ENCODE data around the gene PCYT2. TPM values are rescaled to one million over a fixed set of nuclear protein-coding genes. Genes with fewer than 3 reads are reported as not detected.

Gene PCYT2
- total and polyA plus RNA-seq, 9 of the 15 experiments (the other 6 are each of a cell fraction or from before 2014, with no cell fraction given): 0.92 to 134 (median 82.5) TPM

DNA sequence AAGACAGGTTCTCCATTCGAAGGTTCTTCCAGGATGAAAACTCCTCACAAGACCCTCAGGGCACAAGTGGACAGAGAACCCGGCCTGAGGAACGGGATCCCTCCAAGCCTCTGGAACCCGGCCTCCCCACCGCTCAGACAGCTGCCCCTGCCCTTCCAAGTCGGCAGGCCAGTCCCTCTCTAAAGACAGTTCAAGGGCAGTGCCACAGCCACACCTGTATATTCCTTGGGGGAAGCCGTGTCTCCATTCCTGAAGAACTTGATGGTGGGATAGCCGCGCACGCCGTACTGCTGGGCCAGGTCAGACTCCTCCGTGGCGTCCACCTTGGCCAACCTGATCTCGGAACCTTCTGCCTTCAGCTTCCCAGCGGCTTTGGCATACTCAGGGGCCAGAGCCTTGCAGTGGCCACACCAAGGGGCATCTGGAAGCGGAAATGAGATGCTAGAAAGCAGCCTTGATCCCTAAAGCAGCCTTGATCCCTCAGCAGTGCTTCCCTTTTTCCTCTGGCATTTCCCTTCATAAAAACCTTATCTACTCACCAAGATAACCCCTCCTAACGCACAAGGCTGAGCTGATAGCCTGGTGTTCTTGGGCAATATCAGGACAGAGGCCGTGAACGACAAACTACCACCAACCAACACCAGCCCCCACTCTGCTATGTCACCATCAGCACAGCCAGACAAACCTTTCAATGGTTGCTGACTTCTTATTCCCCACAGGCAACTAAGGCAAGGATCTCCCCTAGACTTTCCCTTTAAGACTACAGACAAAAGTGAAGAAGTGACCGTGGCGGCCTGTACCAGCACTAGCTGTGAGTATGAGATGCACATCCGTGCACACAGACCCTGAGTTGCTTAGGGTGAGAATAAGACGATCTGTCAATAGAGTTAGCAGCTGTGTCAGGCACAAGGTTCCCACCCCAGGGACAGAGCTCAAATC is 52.0 kb downstream of the PCYT2 start (continued):
- no peak for TF ChIP-seq ZNF407 (IDR thresholded peaks at IDR 0.05; ENCODE audit: low read depth)
- TF ChIP-seq ARID2 (IDR thresholded peaks at IDR 0.05): no peak
- no peak for TF ChIP-seq GTF2F1 (IDR thresholded peaks at IDR 0.05; ENCODE audit: low read depth, low read length)
- TF ChIP-seq, protein P1, sequence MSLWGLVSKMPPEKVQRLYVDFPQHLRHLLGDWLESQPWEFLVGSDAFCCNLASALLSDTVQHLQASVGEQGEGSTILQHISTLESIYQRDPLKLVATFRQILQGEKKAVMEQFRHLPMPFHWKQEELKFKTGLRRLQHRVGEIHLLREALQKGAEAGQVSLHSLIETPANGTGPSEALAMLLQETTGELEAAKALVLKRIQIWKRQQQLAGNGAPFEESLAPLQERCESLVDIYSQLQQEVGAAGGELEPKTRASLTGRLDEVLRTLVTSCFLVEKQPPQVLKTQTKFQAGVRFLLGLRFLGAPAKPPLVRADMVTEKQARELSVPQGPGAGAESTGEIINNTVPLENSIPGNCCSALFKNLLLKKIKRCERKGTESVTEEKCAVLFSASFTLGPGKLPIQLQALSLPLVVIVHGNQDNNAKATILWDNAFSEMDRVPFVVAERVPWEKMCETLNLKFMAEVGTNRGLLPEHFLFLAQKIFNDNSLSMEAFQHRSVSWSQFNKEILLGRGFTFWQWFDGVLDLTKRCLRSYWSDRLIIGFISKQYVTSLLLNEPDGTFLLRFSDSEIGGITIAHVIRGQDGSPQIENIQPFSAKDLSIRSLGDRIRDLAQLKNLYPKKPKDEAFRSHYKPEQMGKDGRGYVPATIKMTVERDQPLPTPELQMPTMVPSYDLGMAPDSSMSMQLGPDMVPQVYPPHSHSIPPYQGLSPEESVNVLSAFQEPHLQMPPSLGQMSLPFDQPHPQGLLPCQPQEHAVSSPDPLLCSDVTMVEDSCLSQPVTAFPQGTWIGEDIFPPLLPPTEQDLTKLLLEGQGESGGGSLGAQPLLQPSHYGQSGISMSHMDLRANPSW (CRISPR knock-in tag; IDR thresholded peaks at IDR 0.05): no peak
- TF ChIP-seq CCAR2 (IDR thresholded peaks at IDR 0.05; ENCODE audit: low read depth, low read length): no peak
- TF ChIP-seq ZNF134 (CRISPR knock-in tag; conservative IDR thresholded peaks at IDR 0.05): no peak
- TF ChIP-seq RFX1 (IDR thresholded peaks at IDR 0.05): no peak
- no peak for TF ChIP-seq CBX2 (IDR thresholded peaks at IDR 0.05; ENCODE audit: insufficient read depth, low read length, poor library complexity, severe bottlenecking)
- no peak for TF ChIP-seq ATF1 (CRISPR knock-in tag; IDR thresholded peaks at IDR 0.05)
- no peak for TF ChIP-seq ATF1 (tag; IDR thresholded peaks at IDR 0.05)
- no peak for TF ChIP-seq ZNF197 (CRISPR knock-in tag; IDR thresholded peaks at IDR 0.05; ENCODE audit: low read depth)
- 0 out of 2 replicates have a peak, but pooled peaks have one; percentile 26 for TF ChIP-seq CTBP1 (IDR thresholded peaks at IDR 0.05; ENCODE audit: borderline replicate concordance)
